Measurements from ENCODE around the gene DAP3. TPM values are rescaled to one million over a fixed set of nuclear protein-coding genes. Genes with fewer than 3 reads are reported as not detected.
A peak's percentile ranks its signal among the peaks of the same experiment; 100 is the strongest.
"Not testable (repeated sequence)": the region's sequence is repeated elsewhere in the genome, so short reads cannot be mapped to it uniquely, and the experiment has no call there.

DAP3 gene
- total and polyA plus RNA-seq, 12 donors, result 82.3 to 141 (median 113) TPM

- 95 to 98% methylated on average over 3 of the region's 3 CpGs for WGBS, 2 donors
- Histone ChIP-seq H3K4me1 (peaks cover 0 to 42% (median 28%) of the 10 kb centered on the region in 9 donors), H3K27me3 (no peaks in the 10 kb centered on the region), H3K4me3 (no peak overlapping the region), H3K27ac (no peak overlapping the region), H3K9me3 (peaks cover 0 to 10% (median 0%) of the 10 kb centered on the region in 11 donors), H3K36me3 (peaks cover 0 to 27% (median 12%) of the 10 kb centered on the region in 9 donors)
- no peak for DNase-seq
- no peak for TF ChIP-seq CTCF (IDR thresholded peaks at IDR 0.05)
- intact Hi-C loops (cut with DNase I), result no loop called here
- ATAC-seq, result no peak
Measured at GRCh38 chr1:155695608-155696007, 6.7 kb downstream of the DAP3 start.

GRCh38 chr1:155696524-155696923 is 7.6 kb downstream of the DAP3 start:
- DNase-seq, result no peak
- TF ChIP-seq CTCF (IDR thresholded peaks at IDR 0.05), result no peak
- H3K36me3 ChIP-seq, result peaks cover 0 to 17% (median 3%) of the 10 kb centered on the region in 9 donors
- no peak for ATAC-seq
- H3K9me3 ChIP-seq, result peaks cover 0 to 10% (median 0%) of the 10 kb centered on the region in 11 donors
- intact Hi-C loops (cut with DNase I), result no loop called here
- H3K27me3 ChIP-seq, result no peaks in the 10 kb centered on the region
- peaks cover 0 to 38% (median 25%) of the 10 kb centered on the region in 9 donors for H3K4me1 ChIP-seq
- H3K27ac ChIP-seq, result no peak overlapping the region
- no peak overlapping the region for H3K4me3 ChIP-seq

GRCh38 chr1:155697046-155697445 is 8.2 kb downstream of the DAP3 start:
- no peak for TF ChIP-seq CTCF (IDR thresholded peaks at IDR 0.05)
- no peaks in the 10 kb centered on the region for H3K27me3 ChIP-seq
- no peak overlapping the region for H3K4me3 ChIP-seq
- WGBS, 2 donors, result 96% methylated on average over 10 of the region's 10 CpGs
- H3K9me3 ChIP-seq, result peaks cover 0 to 10% (median 0%) of the 10 kb centered on the region in 11 donors
- intact Hi-C loops (cut with DNase I), result no loop called here
- DNase-seq (no peak), ATAC-seq (no peak)
- peaks cover 0 to 12% (median 0%) of the 10 kb centered on the region in 9 donors for H3K36me3 ChIP-seq
- H3K4me1 ChIP-seq, result peaks cover 0 to 38% (median 25%) of the 10 kb centered on the region in 9 donors
- no peak overlapping the region for H3K27ac ChIP-seq

- H3K27me3 ChIP-seq; H3K9me3 ChIP-seq; H3K27ac ChIP-seq; H3K36me3 ChIP-seq; ATAC-seq; DNase-seq; intact Hi-C loops (cut with DNase I); H3K4me3 ChIP-seq: not testable (repeated sequence)
- 86 to 89% methylated on average over 11 of the region's 11 CpGs for WGBS, 2 donors
- peaks cover 0 to 38% (median 25%) of the 10 kb centered on the region in 9 donors for H3K4me1 ChIP-seq
Measured at GRCh38 chr1:155697616-155698015, 8.7 kb downstream of the DAP3 start.

GRCh38 chr1:155698382-155699038 is 9.6 kb downstream of the DAP3 start:
- WGBS, 2 donors, result 94 to 95% methylated on average over 13 of the region's 13 CpGs
- no peak for DNase-seq
- intact Hi-C loops (cut with DNase I), result no loop called here
- Histone ChIP-seq H3K27ac (no peak overlapping the region), H3K4me1 (peaks cover 0 to 37% (median 25%) of the 10 kb centered on the region in 9 donors), H3K4me3 (no peak overlapping the region), H3K9me3 (peaks cover 0 to 8% (median 0%) of the 10 kb centered on the region in 11 donors), H3K27me3 (no peaks in the 10 kb centered on the region), H3K36me3 (no peaks in the 10 kb centered on the region)
- TF ChIP-seq CTCF (IDR thresholded peaks at IDR 0.05), result no peak
- ATAC-seq, result no peak

- H3K4me3 ChIP-seq; DNase-seq; ATAC-seq; H3K9me3 ChIP-seq; H3K36me3 ChIP-seq; H3K27me3 ChIP-seq; intact Hi-C loops (cut with DNase I); H3K27ac ChIP-seq: not testable (repeated sequence)
- H3K4me1 ChIP-seq, result peaks cover 0 to 32% (median 21%) of the 10 kb centered on the region in 9 donors
- 74 to 76% methylated on average over 4 of the region's 4 CpGs for WGBS, 2 donors
Measured at GRCh38 chr1:155699062-155699461, 10.2 kb downstream of the DAP3 start.

- intact Hi-C loops (cut with DNase I); H3K27me3 ChIP-seq; H3K36me3 ChIP-seq; DNase-seq; H3K4me3 ChIP-seq; H3K9me3 ChIP-seq: not testable (repeated sequence)
- ATAC-seq, result peak in 2 of 8 donors; percentile 35 to 44
- Histone ChIP-seq H3K4me1 (peaks cover 0 to 14% (median 2%) of the 10 kb centered on the region in 9 donors), H3K27ac (peak overlapping the region in 1 of 10 donors; percentile 44)
- WGBS, 2 donors, result 46 to 81% methylated on average over 2 of the region's 2 CpGs
Measured at GRCh38 chr1:155701675-155702074, 12.8 kb downstream of the DAP3 start.

Measured in heart right ventricle (tissue), 16 donors.